Measurements from ENCODE around the gene ADORA2A.

GRCh38 chr22:24474649-24475255 lies 47.4 kb downstream of the ADORA2A start:
- no peak for TF ChIP-seq CTCF (IDR thresholded peaks at IDR 0.05)
- no peak for TF ChIP-seq POLR2A (IDR thresholded peaks at IDR 0.05)
- TF ChIP-seq EP300 (IDR thresholded peaks at IDR 0.05): no peak

All from ovary (tissue), 3 donors.